ENCODE results near the gene HTRA3. TPM values are rescaled to one million over a fixed set of nuclear protein-coding genes. Genes with fewer than 3 reads are reported as not detected.
A peak's percentile ranks its signal among the peaks of the same experiment; 100 is the strongest.

The HTRA3 gene
- total and polyA plus RNA-seq, 2 of the 8 experiments (the other 6 are each of a cell fraction or from before 2014, with no cell fraction given) = 3.2 to 5.8 TPM

DNA sequence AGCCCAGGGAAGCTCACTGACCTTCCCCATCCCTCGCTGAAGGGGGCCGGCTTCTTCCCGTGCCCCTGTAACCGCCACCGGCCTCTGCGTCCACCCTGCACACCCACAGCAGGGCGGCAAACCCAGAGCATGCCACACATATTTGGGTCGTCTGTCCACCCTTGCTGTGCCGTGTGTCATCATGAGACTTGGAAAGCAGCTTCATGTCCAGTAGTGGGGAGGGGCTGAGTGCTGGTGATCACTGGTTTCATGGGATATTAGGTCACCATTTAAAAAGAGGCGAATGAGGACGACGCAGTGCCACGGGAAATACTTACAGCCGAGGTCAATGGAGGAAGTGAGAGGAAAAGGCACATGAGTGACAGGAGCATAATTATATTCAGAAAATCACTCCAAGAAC, 74.8 kb downstream of the HTRA3 start:
- WGBS, 2 experiments (ENCODE audit: extremely low coverage in 1 of 2, insufficient coverage in 1 of 2, insufficient read length in 1 of 2, insufficient replicate concordance in 2 of 2, low coverage in 1 of 2, low lambda C conversion rate in 2 of 2, missing lambda C conversion rate in 1 of 2) = 94% methylated on average over 14 of the region's 14 CpGs; no CpG with 5 or more reads in 1 of the 2 experiments
- no peak overlapping the region for H2BK12ac ChIP-seq (ENCODE audit: low read depth, low read length)
- DNase-seq (ENCODE audit: low read depth in 1 of 2, low spot score in 2 of 2) (no peak), FAIRE-seq (no peak)
- H3K27ac ChIP-seq (ENCODE audit: low read depth, low read length) = no peak overlapping the region
- H2BK120ac ChIP-seq (replicated peaks; ENCODE audit: low read depth, low read length) = no peak overlapping the region
- POLR2A ChIA-PET (ENCODE audit: partially characterized antibody) = interaction anchor here (0.7 to 0.9 kb wide), 2 partner anchors 14 to 19 kb away, joined by 3 read pairs; no protein-coding TSS in a partner anchor
- H3K23ac ChIP-seq (ENCODE audit: insufficient read length) = no peak overlapping the region
- H2BK5ac ChIP-seq (ENCODE audit: low read depth, low read length) = no peak overlapping the region
- no peak overlapping the region for H3K4me2 ChIP-seq (ENCODE audit: insufficient read depth in 1 of 2, low read depth in 2 of 2, low read length in 2 of 2)
- no peak overlapping the region for H3K9ac ChIP-seq (replicated peaks in 1 of 4; ENCODE audit: extremely low read depth in 1 of 4, low read depth in 3 of 4, low read length in 3 of 4)
- H4K5ac ChIP-seq (ENCODE audit: insufficient read length, low read depth, low read length) = no peak overlapping the region
- no peaks in the 10 kb centered on the region for H3K27me3 ChIP-seq (replicated peaks in 1 of 4; ENCODE audit: control insufficient read depth in 3 of 4, extremely low read depth in 1 of 4, insufficient read depth in 3 of 4, low read length in 3 of 4)
- H2BK20ac ChIP-seq (ENCODE audit: low read length) = peak overlapping the region; percentile 15; the same call in 1 of the 2 replicates
- H2AFZ ChIP-seq (ENCODE audit: low read length) = no peak overlapping the region
- H3K4me1 ChIP-seq (replicated peaks in 1 of 4; ENCODE audit: control insufficient read depth in 3 of 4, insufficient read depth in 4 of 4, low read length in 3 of 4) = peaks cover 0 to 4% (median 2%) of the 10 kb centered on the region in 4 experiments; a peak in 3 of 7 replicates
- H2BK15ac ChIP-seq (ENCODE audit: low read length) = no peak overlapping the region
- CTCF ChIA-PET (ENCODE audit: partially characterized antibody) = interaction anchor here (0.8 to 5.7 kb wide), 18 partner anchors 8 to 98 kb away, joined by 3 to 27 read pairs (median 6); no protein-coding TSS in a partner anchor
- H4K20me1 ChIP-seq (replicated peaks in 1 of 2; ENCODE audit: control insufficient read depth in 1 of 2, insufficient read depth in 2 of 2, low read length in 2 of 2) = no peaks in the 10 kb centered on the region
- H3K9me3 ChIP-seq (ENCODE audit: insufficient read depth in 2 of 2, low read depth in 1 of 2, low read length in 1 of 2) = no peaks in the 10 kb centered on the region
- no peak overlapping the region for H4K8ac ChIP-seq (ENCODE audit: extremely low read depth, insufficient read depth, low read length)
- no peak overlapping the region for H3K56ac ChIP-seq (replicated peaks; ENCODE audit: insufficient read length, low read depth, low read length)
- H3K14ac ChIP-seq (ENCODE audit: insufficient read length) = no peak overlapping the region
- peaks cover 1% of the 10 kb centered on the region; the same call in 1 of the 2 replicates for H3K23me2 ChIP-seq (ENCODE audit: low read depth, low read length)
- H3K4ac ChIP-seq (replicated peaks; ENCODE audit: insufficient read length, low read depth, low read length) = no peak overlapping the region
- no peaks in the 10 kb centered on the region for H3K36me3 ChIP-seq (ENCODE audit: control insufficient read depth in 2 of 4, insufficient read depth in 4 of 4, low read length in 3 of 4)
- no peaks in the 10 kb centered on the region for H3K79me2 ChIP-seq (ENCODE audit: control insufficient read depth in 1 of 2, insufficient read depth in 2 of 2, low read length in 2 of 2)
- H3K79me1 ChIP-seq (ENCODE audit: low read depth, low read length) = no peaks in the 10 kb centered on the region
- no peak overlapping the region for H3K18ac ChIP-seq (ENCODE audit: extremely low read depth, low read length)
- no peak overlapping the region for H2AK5ac ChIP-seq (ENCODE audit: low read depth, low read length)
- H4K91ac ChIP-seq (replicated peaks; ENCODE audit: insufficient read length, low read length) = no peak overlapping the region
- no peak overlapping the region for H3K4me3 ChIP-seq (ENCODE audit: extremely low read depth in 1 of 4, insufficient read depth in 2 of 4, low read depth in 3 of 4, low read length in 4 of 4)
- no peak for TF ChIP-seq ZNF274 (IDR thresholded peaks at IDR 0.05; ENCODE audit: borderline replicate concordance, extremely low read depth, low read length)
- TF ChIP-seq, protein P1, sequence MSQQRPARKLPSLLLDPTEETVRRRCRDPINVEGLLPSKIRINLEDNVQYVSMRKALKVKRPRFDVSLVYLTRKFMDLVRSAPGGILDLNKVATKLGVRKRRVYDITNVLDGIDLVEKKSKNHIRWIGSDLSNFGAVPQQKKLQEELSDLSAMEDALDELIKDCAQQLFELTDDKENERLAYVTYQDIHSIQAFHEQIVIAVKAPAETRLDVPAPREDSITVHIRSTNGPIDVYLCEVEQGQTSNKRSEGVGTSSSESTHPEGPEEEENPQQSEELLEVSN (IDR thresholded peaks at IDR 0.05) = no peak
- TF ChIP-seq FOSL1 (IDR thresholded peaks at IDR 0.05; ENCODE audit: insufficient read depth, low read depth, low read length) = no peak
- no peak for TF ChIP-seq CREB1 (IDR thresholded peaks at IDR 0.05)
- TF ChIP-seq MAFK (IDR thresholded peaks at IDR 0.05; ENCODE audit: low read depth, low read length) = no peak
- TF ChIP-seq, protein P2, sequence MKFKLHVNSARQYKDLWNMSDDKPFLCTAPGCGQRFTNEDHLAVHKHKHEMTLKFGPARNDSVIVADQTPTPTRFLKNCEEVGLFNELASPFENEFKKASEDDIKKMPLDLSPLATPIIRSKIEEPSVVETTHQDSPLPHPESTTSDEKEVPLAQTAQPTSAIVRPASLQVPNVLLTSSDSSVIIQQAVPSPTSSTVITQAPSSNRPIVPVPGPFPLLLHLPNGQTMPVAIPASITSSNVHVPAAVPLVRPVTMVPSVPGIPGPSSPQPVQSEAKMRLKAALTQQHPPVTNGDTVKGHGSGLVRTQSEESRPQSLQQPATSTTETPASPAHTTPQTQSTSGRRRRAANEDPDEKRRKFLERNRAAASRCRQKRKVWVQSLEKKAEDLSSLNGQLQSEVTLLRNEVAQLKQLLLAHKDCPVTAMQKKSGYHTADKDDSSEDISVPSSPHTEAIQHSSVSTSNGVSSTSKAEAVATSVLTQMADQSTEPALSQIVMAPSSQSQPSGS (IDR thresholded peaks at IDR 0.05; ENCODE audit: low read length) = no peak
- TF ChIP-seq NRF1 (IDR thresholded peaks at IDR 0.05; ENCODE audit: low read depth, low read length) = no peak
- TF ChIP-seq TAF7 (optimal IDR thresholded peaks at IDR 0.05; ENCODE audit: borderline replicate concordance, low read depth, low read length) = no peak
- TF ChIP-seq SRF (IDR thresholded peaks at IDR 0.05; ENCODE audit: low read depth, low read length) = no peak
- no peak for TF ChIP-seq PHF8 (conservative IDR thresholded peaks at IDR 0.05; ENCODE audit: low read depth, low read length)
- no peak for TF ChIP-seq NANOG (IDR thresholded peaks at IDR 0.05; ENCODE audit: insufficient read depth, low read depth, low read length, poor library complexity, severe bottlenecking)
- TF ChIP-seq RFX5 (IDR thresholded peaks at IDR 0.05; ENCODE audit: borderline replicate concordance, low read depth, low read length) = no peak

Data from H1 (cell line).